Erythroblast (primary cell): ENCODE data around the gene ZBTB47.

Source experiments
- GATA1 ChIP-seq: IDR thresholded peaks from 2 replicates; pipeline ENCODE4 v1.6.1; 2011; ENCODE audit warnings: low read depth, mild to moderate bottlenecking, control low read depth, low read length, moderate library complexity
- POLR2A ChIP-seq: IDR thresholded peaks from 2 replicates; pipeline ENCODE4 v1.6.1; 2011; ENCODE audit warnings: mild to moderate bottlenecking, low read length

GRCh38 chr3:42647821-42648459 is 5.6 kb upstream of the ZBTB47 start:
- TF ChIP-seq POLR2A (no peak), GATA1 (no peak)
